ENCODE data around the gene EPB41L3.
"Not testable (repeated sequence)": the region's sequence is repeated elsewhere in the genome, so short reads cannot be mapped to it uniquely, and the experiment has no call there.

EPB41L3 gene

GRCh38 chr18:5516841-5517240 is 27.0 kb downstream of the EPB41L3 start:
- ChIA-PET POLR2A (no interaction called here), CTCF (interaction anchor here (1.2 kb wide), 1 partner anchor 10 kb away, joined by 4 read pairs; no protein-coding TSS in a partner anchor)
- no peak for TF ChIP-seq CTCF (IDR thresholded peaks at IDR 0.05; ENCODE audit: control extremely low read depth, extremely low read depth, low read depth, missing control alignments)
- DNase-seq (ENCODE audit: extremely low spot score): no peak

GRCh38 chr18:5515011-5515784 is 28.6 kb downstream of the EPB41L3 start:
- POLR2A ChIA-PET: no interaction called here
- DNase-seq (ENCODE audit: extremely low spot score): no peak
- no peak for TF ChIP-seq CTCF (IDR thresholded peaks at IDR 0.05; ENCODE audit: control extremely low read depth, extremely low read depth, low read depth, missing control alignments)
- CTCF ChIA-PET: no interaction called here

- POLR2A ChIA-PET: no interaction called here
Observed at GRCh38 chr18:5513947-5514346, 29.9 kb downstream of the EPB41L3 start.

GRCh38 chr18:5512176-5512575 is 31.6 kb downstream of the EPB41L3 start:
- CTCF ChIA-PET: no interaction called here
- POLR2A ChIA-PET: no interaction called here
- no peak for TF ChIP-seq CTCF (IDR thresholded peaks at IDR 0.05; ENCODE audit: control extremely low read depth, extremely low read depth, low read depth, missing control alignments)
- no peak for DNase-seq (ENCODE audit: extremely low spot score)

More at GRCh38 chr18:5513947-5514346, 29.9 kb downstream of the EPB41L3 start:
- DNase-seq (ENCODE audit: extremely low spot score): no peak
- CTCF ChIA-PET: interaction anchor here (1.2 kb wide), 1 partner anchor 11 kb away, joined by 6 read pairs; no protein-coding TSS in a partner anchor
- TF ChIP-seq CTCF (IDR thresholded peaks at IDR 0.05; ENCODE audit: control extremely low read depth, extremely low read depth, low read depth, missing control alignments): no peak

- CTCF ChIA-PET; DNase-seq (ENCODE audit: extremely low spot score); POLR2A ChIA-PET: not testable (repeated sequence)
Observed at GRCh38 chr18:5511541-5511940, 32.3 kb downstream of the EPB41L3 start.

- DNase-seq (ENCODE audit: extremely low spot score): no peak
- no peak for TF ChIP-seq CTCF (IDR thresholded peaks at IDR 0.05; ENCODE audit: control extremely low read depth, extremely low read depth, low read depth, missing control alignments)
- CTCF ChIA-PET: interaction anchor here (1.7 to 1.8 kb wide), 2 partner anchors 8 to 10 kb away, joined by 5 read pairs; no protein-coding TSS in a partner anchor
- POLR2A ChIA-PET: no interaction called here
Observed at GRCh38 chr18:5510135-5510846, 33.5 kb downstream of the EPB41L3 start.

- POLR2A ChIA-PET: no interaction called here
- no peak for TF ChIP-seq CTCF (IDR thresholded peaks at IDR 0.05; ENCODE audit: control extremely low read depth, extremely low read depth, low read depth, missing control alignments)
Observed at GRCh38 chr18:5508821-5509220, 35.0 kb downstream of the EPB41L3 start.

More at GRCh38 chr18:5508821-5509220, 35.0 kb downstream of the EPB41L3 start:
- no peak for DNase-seq (ENCODE audit: extremely low spot score)
- CTCF ChIA-PET: interaction anchor here (1.1 to 1.7 kb wide), 3 partner anchors 9 to 44 kb away, joined by 3 to 5 read pairs (median 4); no protein-coding TSS in a partner anchor
